ENCODE measurements around the gene CYBA. TPM values are rescaled to one million over a fixed set of nuclear protein-coding genes. Genes with fewer than 3 reads are reported as not detected.

Gene CYBA
- total and polyA plus RNA-seq, 2 donors, result 200 to 208 TPM

DNA sequence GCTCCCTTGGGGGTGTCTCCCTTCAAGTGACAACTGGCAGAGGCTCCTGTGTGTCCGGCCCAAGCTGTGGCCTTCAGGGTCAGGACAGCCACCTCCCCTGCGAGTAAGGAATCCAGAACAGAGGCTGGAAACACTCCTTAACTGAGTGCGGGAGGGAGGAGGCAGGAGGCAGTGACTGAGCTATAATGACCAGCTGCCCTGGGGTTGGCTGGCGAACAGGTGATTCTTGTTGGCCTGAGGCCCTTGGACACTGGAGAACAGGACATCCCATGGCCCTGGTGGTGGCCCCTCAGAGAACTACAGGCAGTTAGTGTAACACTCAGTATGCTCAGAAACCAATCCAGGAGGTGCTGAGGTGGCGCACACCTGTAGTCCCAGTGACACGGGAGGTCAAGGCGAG, 44.9 kb upstream of the CYBA start:
- DNase-seq (ENCODE audit: low read depth in 6 of 9, low spot score in 9 of 9), result no peak
- peaks cover 25 to 68% of the 10 kb centered on the region in 2 donors for H3K4me1 ChIP-seq (ENCODE audit: control insufficient read depth in 2 of 2, insufficient read depth in 2 of 2, low read length in 2 of 2)
- H3K4me3 ChIP-seq (ENCODE audit: low read length in 2 of 2), result no peak overlapping the region
- WGBS, result 98% methylated on average over 7 of the region's 7 CpGs
- H3K36me3 ChIP-seq (ENCODE audit: control insufficient read depth in 2 of 2, insufficient read depth in 2 of 2, low read length in 1 of 2), result peaks cover 47 to 50% of the 10 kb centered on the region in 2 donors
- H3K27ac ChIP-seq (ENCODE audit: low read depth in 1 of 2, low read length in 1 of 2), result no peak overlapping the region
- peaks cover 0 to 13% of the 10 kb centered on the region in 2 donors for H3K27me3 ChIP-seq (ENCODE audit: control insufficient read depth in 2 of 2, insufficient read depth in 1 of 2, low read length in 1 of 2)
- peaks cover 0 to 14% of the 10 kb centered on the region in 2 donors for H3K9me3 ChIP-seq (ENCODE audit: control insufficient read depth in 2 of 2, insufficient read depth in 1 of 2, low read length in 1 of 2)

DNA sequence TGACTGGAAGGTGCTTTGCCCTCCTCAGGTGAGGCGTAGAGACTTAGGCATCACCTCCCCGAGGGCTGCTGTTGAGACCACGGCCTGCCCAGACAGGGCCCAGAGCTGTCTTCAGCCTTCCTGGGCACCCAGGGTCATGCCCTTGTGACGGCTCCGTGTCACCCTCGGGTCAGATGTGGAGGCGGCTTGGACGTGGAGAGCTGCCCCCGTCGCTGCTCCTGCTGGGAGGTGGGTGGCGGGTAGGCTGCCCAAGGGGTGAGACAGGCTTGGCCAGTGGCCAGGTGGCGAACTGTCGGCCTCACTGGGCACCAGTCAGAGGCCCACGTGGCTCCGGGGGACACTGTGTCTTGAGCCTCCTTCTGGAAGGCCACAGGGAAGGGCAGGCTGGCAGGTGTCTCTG, 44.4 kb upstream of the CYBA start:
- WGBS, result 97% methylated on average over 15 of the region's 15 CpGs
- no peak overlapping the region for H3K4me3 ChIP-seq (ENCODE audit: low read length in 2 of 2)
- H3K36me3 ChIP-seq (ENCODE audit: control insufficient read depth in 2 of 2, insufficient read depth in 2 of 2, low read length in 1 of 2), result peaks cover 46 to 49% of the 10 kb centered on the region in 2 donors
- H3K27ac ChIP-seq (ENCODE audit: low read depth in 1 of 2, low read length in 1 of 2), result no peak overlapping the region
- peaks cover 0 to 14% of the 10 kb centered on the region in 2 donors for H3K9me3 ChIP-seq (ENCODE audit: control insufficient read depth in 2 of 2, insufficient read depth in 1 of 2, low read length in 1 of 2)
- H3K27me3 ChIP-seq (ENCODE audit: control insufficient read depth in 2 of 2, insufficient read depth in 1 of 2, low read length in 1 of 2), result peaks cover 0 to 16% of the 10 kb centered on the region in 2 donors
- H3K4me1 ChIP-seq (ENCODE audit: control insufficient read depth in 2 of 2, insufficient read depth in 2 of 2, low read length in 2 of 2), result peaks cover 22 to 65% of the 10 kb centered on the region in 2 donors
- DNase-seq (ENCODE audit: low read depth in 6 of 9, low spot score in 9 of 9), result no peak

DNA sequence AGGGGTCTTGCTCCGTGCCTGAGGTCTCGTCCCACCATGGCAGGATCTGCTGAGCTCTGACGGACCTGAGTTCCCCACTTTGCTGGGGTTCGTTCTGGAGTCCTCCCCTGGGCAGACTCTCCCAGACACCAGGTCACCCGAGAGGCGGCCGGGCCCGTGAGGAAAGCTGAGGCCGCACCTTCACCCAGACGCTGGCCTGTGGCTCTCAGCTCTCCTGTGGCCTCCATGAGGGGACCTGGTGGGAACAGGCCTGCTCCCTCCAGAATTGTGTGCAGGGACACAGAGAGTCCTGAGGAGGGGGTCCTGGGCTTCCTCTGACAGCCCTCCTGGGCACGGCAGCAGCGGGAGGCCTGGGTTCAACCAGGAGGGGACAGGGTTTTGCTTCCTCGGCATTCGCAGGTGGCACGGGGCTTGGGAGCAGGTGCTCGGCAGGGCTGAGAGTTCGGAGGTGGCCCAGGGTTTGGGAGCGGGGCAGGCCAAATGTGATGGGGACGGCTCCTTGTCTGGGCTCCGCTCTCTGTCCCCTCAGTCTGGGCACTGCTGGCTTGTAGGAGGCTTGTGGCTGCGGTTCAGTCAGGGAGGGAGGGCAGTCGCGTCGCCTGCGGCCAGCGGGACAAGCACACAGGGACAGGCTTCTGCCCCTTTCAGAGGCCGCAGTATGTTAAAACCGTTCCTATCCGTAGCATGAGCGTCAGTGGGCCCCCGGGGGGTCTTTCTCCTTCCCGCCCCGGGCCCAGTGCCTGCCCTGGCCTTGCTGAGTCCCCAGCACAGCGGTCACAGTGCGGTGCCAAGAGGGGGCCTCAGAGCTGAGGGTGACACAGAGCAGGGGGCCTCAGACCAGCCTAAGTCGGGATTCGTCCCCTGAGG, 43.6 kb upstream of the CYBA start:
- H3K27ac ChIP-seq (ENCODE audit: low read depth in 1 of 2, low read length in 1 of 2), result no peak overlapping the region
- peaks cover 38 to 41% of the 10 kb centered on the region in 2 donors for H3K36me3 ChIP-seq (ENCODE audit: control insufficient read depth in 2 of 2, insufficient read depth in 2 of 2, low read length in 1 of 2)
- H3K4me3 ChIP-seq (ENCODE audit: low read length in 2 of 2), result no peak overlapping the region
- WGBS, result 98% methylated on average over 37 of the region's 37 CpGs
- peaks cover 0 to 16% of the 10 kb centered on the region in 2 donors for H3K27me3 ChIP-seq (ENCODE audit: control insufficient read depth in 2 of 2, insufficient read depth in 1 of 2, low read length in 1 of 2)
- peaks cover 0 to 14% of the 10 kb centered on the region in 2 donors for H3K9me3 ChIP-seq (ENCODE audit: control insufficient read depth in 2 of 2, insufficient read depth in 1 of 2, low read length in 1 of 2)
- peaks cover 17 to 58% of the 10 kb centered on the region in 2 donors for H3K4me1 ChIP-seq (ENCODE audit: control insufficient read depth in 2 of 2, insufficient read depth in 2 of 2, low read length in 2 of 2)
- DNase-seq (ENCODE audit: low read depth in 6 of 9, low spot score in 9 of 9), result no peak

- H3K4me3 ChIP-seq (ENCODE audit: low read length in 2 of 2), result no peak overlapping the region
- H3K27me3 ChIP-seq (ENCODE audit: control insufficient read depth in 2 of 2, insufficient read depth in 1 of 2, low read length in 1 of 2), result peaks cover 0 to 17% of the 10 kb centered on the region in 2 donors
- H3K9me3 ChIP-seq (ENCODE audit: control insufficient read depth in 2 of 2, insufficient read depth in 1 of 2, low read length in 1 of 2), result peaks cover 0 to 10% of the 10 kb centered on the region in 2 donors
- peak in 1 of 9 donors; percentile 53 for DNase-seq (ENCODE audit: low read depth in 6 of 9, low spot score in 9 of 9)
- 77% methylated on average over 39 of the region's 39 CpGs for WGBS
- H3K36me3 ChIP-seq (ENCODE audit: control insufficient read depth in 2 of 2, insufficient read depth in 2 of 2, low read length in 1 of 2), result peaks cover 29 to 33% of the 10 kb centered on the region in 2 donors
- H3K4me1 ChIP-seq (ENCODE audit: control insufficient read depth in 2 of 2, insufficient read depth in 2 of 2, low read length in 2 of 2), result peaks cover 17 to 49% of the 10 kb centered on the region in 2 donors
- H3K27ac ChIP-seq (ENCODE audit: low read depth in 1 of 2, low read length in 1 of 2), result no peak overlapping the region
Observed at GRCh38 chr16:88693420-88694177, 42.7 kb upstream of the CYBA start.

- Histone ChIP-seq H3K27me3 (ENCODE audit: control insufficient read depth in 2 of 2, insufficient read depth in 1 of 2, low read length in 1 of 2) (peaks cover 0 to 25% of the 10 kb centered on the region in 2 donors), H3K9me3 (ENCODE audit: control insufficient read depth in 2 of 2, insufficient read depth in 1 of 2, low read length in 1 of 2) (peaks cover 0 to 10% of the 10 kb centered on the region in 2 donors), H3K4me3 (ENCODE audit: low read length in 2 of 2) (no peak overlapping the region), H3K27ac (ENCODE audit: low read depth in 1 of 2, low read length in 1 of 2) (no peak overlapping the region), H3K36me3 (ENCODE audit: control insufficient read depth in 2 of 2, insufficient read depth in 2 of 2, low read length in 1 of 2) (peaks cover 24 to 25% of the 10 kb centered on the region in 2 donors), H3K4me1 (ENCODE audit: control insufficient read depth in 2 of 2, insufficient read depth in 2 of 2, low read length in 2 of 2) (peaks cover 17 to 49% of the 10 kb centered on the region in 2 donors)
- 26% methylated on average over 10 of the region's 10 CpGs for WGBS
- DNase-seq (ENCODE audit: low read depth in 6 of 9, low spot score in 9 of 9), result peak in 1 of 9 donors; percentile 41
Observed at GRCh38 chr16:88692861-88693260, 42.0 kb upstream of the CYBA start.

GRCh38 chr16:88691924-88692560, 41.2 kb upstream of the CYBA start:
- Histone ChIP-seq H3K36me3 (ENCODE audit: control insufficient read depth in 2 of 2, insufficient read depth in 2 of 2, low read length in 1 of 2) (peaks cover 16 to 17% of the 10 kb centered on the region in 2 donors), H3K27me3 (ENCODE audit: control insufficient read depth in 2 of 2, insufficient read depth in 1 of 2, low read length in 1 of 2) (peaks cover 3 to 32% of the 10 kb centered on the region in 2 donors), H3K4me1 (ENCODE audit: control insufficient read depth in 2 of 2, insufficient read depth in 2 of 2, low read length in 2 of 2) (peaks cover 17 to 46% of the 10 kb centered on the region in 2 donors), H3K9me3 (ENCODE audit: control insufficient read depth in 2 of 2, insufficient read depth in 1 of 2, low read length in 1 of 2) (peaks cover 0 to 10% of the 10 kb centered on the region in 2 donors), H3K4me3 (ENCODE audit: low read length in 2 of 2) (no peak overlapping the region), H3K27ac (ENCODE audit: low read depth in 1 of 2, low read length in 1 of 2) (no peak overlapping the region)
- WGBS, result 22% methylated on average over 26 of the region's 26 CpGs
- peak in 1 of 9 donors; percentile 54 for DNase-seq (ENCODE audit: low read depth in 6 of 9, low spot score in 9 of 9)

DNA sequence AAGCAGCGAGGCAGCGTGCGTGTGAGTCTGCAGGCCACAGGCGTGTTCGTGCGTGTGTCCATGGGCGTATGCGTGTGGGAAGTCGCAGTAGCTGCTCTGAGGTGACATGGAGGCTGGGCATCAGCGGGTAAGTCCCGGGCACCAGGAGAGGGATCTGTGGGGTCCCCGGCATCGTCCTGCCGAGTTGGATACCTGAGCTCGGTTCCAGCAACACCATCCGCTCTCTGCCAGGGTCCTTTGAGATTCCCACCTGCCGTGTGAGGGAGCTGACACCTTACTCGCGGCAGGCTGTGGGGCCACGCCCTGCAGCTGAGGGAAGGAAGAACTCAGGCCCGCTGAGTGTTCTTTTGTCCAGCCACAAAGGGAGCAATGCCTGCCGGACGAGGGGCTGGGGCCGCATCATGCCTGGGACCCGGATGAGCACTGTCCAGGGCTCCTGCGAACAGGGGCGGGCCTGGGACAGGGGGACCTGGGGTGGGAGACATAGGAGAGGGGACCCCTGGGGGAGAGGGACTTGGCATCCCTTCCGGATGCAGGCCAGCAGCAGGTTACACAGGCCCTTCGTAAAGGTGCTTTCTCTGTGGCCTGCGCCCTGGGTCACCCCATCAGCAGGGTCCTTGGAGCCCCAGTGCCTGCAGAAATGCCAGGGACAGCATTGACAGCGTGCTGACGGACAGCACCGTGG, 40.4 kb upstream of the CYBA start:
- WGBS, result 96% methylated on average over 33 of the region's 33 CpGs
- H3K27ac ChIP-seq (ENCODE audit: low read depth in 1 of 2, low read length in 1 of 2), result no peak overlapping the region
- DNase-seq (ENCODE audit: low read depth in 6 of 9, low spot score in 9 of 9), result no peak

DNA sequence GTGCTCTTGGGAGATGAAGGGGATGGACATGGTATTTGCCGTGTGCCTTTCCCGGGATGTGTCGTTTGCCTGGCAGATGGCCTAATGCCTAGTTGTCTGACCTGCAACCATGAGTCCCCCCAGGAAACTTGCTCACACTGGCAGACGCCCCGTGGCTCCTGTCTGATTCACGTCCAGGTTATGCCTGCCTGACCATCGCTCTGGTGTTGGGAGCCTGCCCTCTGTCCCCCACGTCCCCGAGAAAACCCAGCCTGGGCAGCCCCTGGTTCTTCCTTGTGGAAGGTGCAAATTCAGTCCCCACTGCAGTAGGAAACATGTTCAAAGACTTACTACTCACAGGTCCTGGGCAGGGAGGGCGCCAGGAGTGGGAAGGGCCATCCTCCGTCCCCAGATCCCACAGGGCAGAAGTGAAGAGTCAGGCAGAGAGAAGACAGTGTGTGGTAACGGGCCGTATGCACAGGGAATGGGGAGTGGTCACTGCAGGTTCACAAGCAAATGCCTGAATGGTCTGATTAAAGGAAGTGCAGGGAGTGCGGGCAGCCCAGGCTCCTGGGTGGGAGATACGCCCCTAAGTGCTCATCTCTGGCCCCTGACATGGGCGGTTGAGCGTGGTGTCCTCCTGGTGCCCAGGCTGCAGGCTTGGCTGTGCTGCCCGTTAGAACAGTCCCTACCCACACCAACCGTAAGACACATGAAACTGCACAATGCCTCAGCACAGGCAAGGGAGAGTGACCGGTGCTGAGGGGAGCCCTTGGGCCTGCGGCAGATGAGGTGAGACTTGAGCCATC, 39.7 kb upstream of the CYBA start:
- WGBS, result 93% methylated on average over 21 of the region's 21 CpGs
- H3K27me3 ChIP-seq (ENCODE audit: control insufficient read depth in 2 of 2, insufficient read depth in 1 of 2, low read length in 1 of 2), result peaks cover 15 to 46% of the 10 kb centered on the region in 2 donors

More for the DNA sequence above, 40.4 kb upstream of the CYBA start:
- peaks cover 22 to 52% of the 10 kb centered on the region in 2 donors for H3K4me1 ChIP-seq (ENCODE audit: control insufficient read depth in 2 of 2, insufficient read depth in 2 of 2, low read length in 2 of 2)
- peaks cover 8 to 38% of the 10 kb centered on the region in 2 donors for H3K27me3 ChIP-seq (ENCODE audit: control insufficient read depth in 2 of 2, insufficient read depth in 1 of 2, low read length in 1 of 2)
- peaks cover 8 to 10% of the 10 kb centered on the region in 2 donors for H3K36me3 ChIP-seq (ENCODE audit: control insufficient read depth in 2 of 2, insufficient read depth in 2 of 2, low read length in 1 of 2)
- no peak overlapping the region for H3K4me3 ChIP-seq (ENCODE audit: low read length in 2 of 2)
- peaks cover 0 to 10% of the 10 kb centered on the region in 2 donors for H3K9me3 ChIP-seq (ENCODE audit: control insufficient read depth in 2 of 2, insufficient read depth in 1 of 2, low read length in 1 of 2)

More for the DNA sequence above, 39.7 kb upstream of the CYBA start:
- peaks cover 27 to 58% of the 10 kb centered on the region in 2 donors for H3K4me1 ChIP-seq (ENCODE audit: control insufficient read depth in 2 of 2, insufficient read depth in 2 of 2, low read length in 2 of 2)
- peaks cover 2 to 3% of the 10 kb centered on the region in 2 donors for H3K36me3 ChIP-seq (ENCODE audit: control insufficient read depth in 2 of 2, insufficient read depth in 2 of 2, low read length in 1 of 2)
- DNase-seq (ENCODE audit: low read depth in 6 of 9, low spot score in 9 of 9), result no peak
- no peak overlapping the region for H3K27ac ChIP-seq (ENCODE audit: low read depth in 1 of 2, low read length in 1 of 2)
- H3K9me3 ChIP-seq (ENCODE audit: control insufficient read depth in 2 of 2, insufficient read depth in 1 of 2, low read length in 1 of 2), result peaks cover 0 to 10% of the 10 kb centered on the region in 2 donors
- H3K4me3 ChIP-seq (ENCODE audit: low read length in 2 of 2), result no peak overlapping the region
